K562 (cell line): ENCODE results near the gene MRPL27. TPM values are rescaled to one million over a fixed set of nuclear protein-coding genes. Genes with fewer than 3 reads are reported as not detected.
"Not testable (repeated sequence)": the region's sequence is repeated elsewhere in the genome, so short reads cannot be mapped to it uniquely, and the experiment has no call there.

Experiments used
- ATAC-seq: fragments of 200-7000 bp; cut with Tn5 transposase; 3 replicates; pipeline ENCODE4 v1.9.1; 2020; ENCODE audit warnings: moderate library complexity
- BruUV-seq: library from RNA; stranded (reverse); fragments of 400-500 nt; replicated peaks from 2 replicates; lab custom pipeline; 2021; lab: Mats Ljungman, UMichigan
- CTCF ChIA-PET: fragments of 300-600 bp; formaldehyde crosslinking; extraction: SDS; loops from one replicate; lab custom pipeline; 2021; ENCODE audit warnings: low intra/inter-chr PET ratio; lab: Yijun Ruan, JAX
- POLR2A ChIA-PET: fragments of 300-600, 350-650 bp; sonication (Branson Sonifier 250); formaldehyde crosslinking; extraction: SDS; loops from one replicate; lab custom pipeline; 2021; ENCODE audit warnings: antibody characterized with exemption, inconsistent platforms; lab: Yijun Ruan, JAX
- DNase-seq, 4 experiments: peaks; one replicate each; pipeline versions ENCODE4 v3.0.0 to v3.0.0-alpha.2; 2011 to 2018; ENCODE audit warnings: low spot score in 3 of 4, mixed read lengths in 3 of 4; ENCODE audit errors: extremely low read depth in 1 of 4
- FAIRE-seq: peaks from 2 replicates; lab custom pipeline; 2011; peaks lifted over from hg19 to GRCh38; lab: Jason Lieb, UNC
- H2AFZ ChIP-seq: 2 replicates; pipeline ENCODE4 v1.6.0; 2011; ENCODE audit warnings: low read depth, low read length, control low read depth, inconsistent platforms
- H3K27ac ChIP-seq: fragments of 200-600 bp; 3 replicates; pipeline ENCODE4 v1.8.0; 2011; ENCODE audit warnings: low read depth, mild to moderate bottlenecking, control low read depth, inconsistent platforms, low read length, moderate library complexity, mixed read lengths; ENCODE audit errors: extremely low read depth
- H3K27me3 ChIP-seq, 2 experiments: fragments of 300-600 bp in 1 of 2; 2 replicates in 1 of 2; 3 replicates in 1 of 2; pipeline versions ENCODE4 v1.6.0 to v1.8.0; 2011; ENCODE audit warnings: inconsistent platforms in 2 of 2, low read length in 2 of 2, mild to moderate bottlenecking in 1 of 2, mixed read lengths in 1 of 2, moderate library complexity in 1 of 2; ENCODE audit not compliant: control insufficient read depth in 2 of 2, insufficient read depth in 2 of 2
- H3K36me3 ChIP-seq: fragments of 300-600 bp; 3 replicates; pipeline ENCODE4 v1.8.0; 2011; ENCODE audit warnings: mild to moderate bottlenecking, low read length, inconsistent platforms; ENCODE audit not compliant: control insufficient read depth, insufficient read depth
- H3K4me1 ChIP-seq, 2 experiments: fragments of 200-600 bp in 1 of 2; replicated peaks in 1 of 2; 2 replicates in 1 of 2; 3 replicates in 1 of 2; pipeline versions ENCODE4 v1.5.1 to v1.8.0; 2011; ENCODE audit warnings: inconsistent platforms in 2 of 2, low read length in 2 of 2, mild to moderate bottlenecking in 1 of 2, mixed read lengths in 1 of 2, moderate library complexity in 1 of 2; ENCODE audit not compliant: control insufficient read depth in 2 of 2, insufficient read depth in 2 of 2
- H3K4me2 ChIP-seq: 2 replicates; pipeline ENCODE4 v1.6.1; 2011; ENCODE audit warnings: low read length, control low read depth, inconsistent platforms, mixed read lengths; ENCODE audit not compliant: insufficient read depth
- H3K4me3 ChIP-seq: fragments of 200-600 bp; sonication (generic), shearing (Covaris generic); 2 replicates; pipeline ENCODE4 v1.5.1; 2016; ENCODE audit warnings: control low read depth, inconsistent platforms
- H3K79me2 ChIP-seq: fragments of 200-600 bp; 3 replicates; pipeline ENCODE4 v1.8.0; 2011; ENCODE audit warnings: low read length, inconsistent platforms; ENCODE audit not compliant: control insufficient read depth, insufficient read depth
- H3K9ac ChIP-seq, 2 experiments: 2 replicates each; pipeline versions ENCODE4 v1.6.0 to v1.6.1; 2011; ENCODE audit warnings: low read depth in 2 of 2, low read length in 2 of 2, control low read depth in 1 of 2, inconsistent platforms in 1 of 2, mild to moderate bottlenecking in 1 of 2, mixed read lengths in 1 of 2; ENCODE audit not compliant: insufficient read depth in 1 of 2
- H3K9me1 ChIP-seq: one replicate; pipeline ENCODE4 v1.6.0; 2011; ENCODE audit warnings: inconsistent platforms, mild to moderate bottlenecking, low read length, moderate library complexity; ENCODE audit not compliant: control insufficient read depth, insufficient read depth
- H3K9me3 ChIP-seq: replicated peaks from 2 replicates; pipeline ENCODE4 v1.5.1; 2011; ENCODE audit warnings: low read depth, low read length, inconsistent platforms; ENCODE audit not compliant: control insufficient read depth, insufficient read depth
- H4K20me1 ChIP-seq: replicated peaks from 2 replicates; pipeline ENCODE4 v1.6.1; 2011; ENCODE audit warnings: low read length, inconsistent platforms, mixed read lengths; ENCODE audit not compliant: control insufficient read depth, insufficient read depth
- CEBPB ChIP-seq: fragments of 450-650 bp; IDR thresholded peaks from 2 replicates; pipeline ENCODE4 v1.6.1; 2016; ENCODE audit warnings: missing genetic modification characterization, missing compliant biosample characterization
- CEBPG ChIP-seq, 3 experiments: fragments of 200-800 bp in 1 of 3; sonication (Bioruptor generic) in 1 of 3; sonication (generic) in 1 of 3; formaldehyde crosslinking in 1 of 3; IDR thresholded peaks in 2 of 3; conservative IDR thresholded peaks in 1 of 3; 2 replicates each; pipeline versions ENCODE4 v1.6.1 to v1.8.0; 2016 to 2022; ENCODE audit warnings: missing compliant biosample characterization in 2 of 3, missing genetic modification characterization in 2 of 3, mild to moderate bottlenecking in 1 of 3, missing genetic modification reagents in 1 of 3
- ZBTB34 ChIP-seq: fragments of 250-450 bp; sonication (Bioruptor Pico); IDR thresholded peaks from 2 replicates; pipeline ENCODE4 v1.8.0; 2021; ENCODE audit warnings: mild to moderate bottlenecking, moderate library complexity
- ZNF589 ChIP-seq: fragments of 200-800 bp; sonication (Bioruptor generic); IDR thresholded peaks from 2 replicates; pipeline ENCODE4 v1.6.1; 2016; ENCODE audit warnings: low read depth, missing genetic modification characterization, missing compliant biosample characterization
- WGBS: fragments of 100-300 bp; shearing (Covaris generic); methylation state at CpG from one replicate; pipeline ENCODE4 v1.1.6; 2016; ENCODE audit warnings: low coverage, mixed read lengths; ENCODE audit not compliant: insufficient coverage; ENCODE audit errors: missing lambda C conversion rate; 5-methylcytosine and 5-hydroxymethylcytosine counted together
- in situ Hi-C: fragments of 300-500 bp; cut with MboI; formaldehyde crosslinking; loops from 4 replicates; pipeline ENCODE4 v1.15.0; 2018; ENCODE audit warnings: inconsistent platforms, mixed read lengths
- intact Hi-C: fragments of 100-400 bp; cut with micrococcal nuclease; formaldehyde crosslinking; loops from 2 replicates; pipeline ENCODE4 v1.14.2; 2022
- polyA plus RNA-seq, 8 experiments: library from polyadenylated mRNA; depleted of rRNA in 4 of 8; stranded (reverse) in 5 of 8; unstranded in 3 of 8; fragments of >200 nt; fragmentation: Nextera tagmentation in 2 of 8; fragmentation: Illumina TruSeq in 1 of 8; extraction: Ambion mirVana in 2 of 8; extraction: Trizol in 1 of 8; gene quantifications; 2 replicates each; pipeline versions ENCODE4 v1.2.1 to v1.2.3, GENCODE V29; 2011 to 2014; ENCODE audit warnings: inconsistent platforms in 1 of 8, missing spikeins in 1 of 8
- total RNA-seq, 7 experiments: library from RNA; depleted of rRNA in 6 of 7; stranded (reverse); fragments of >200 nt in 6 of 7; fragmentation: Illumina TruSeq in 2 of 7; extraction: Trizol in 2 of 7; gene quantifications; 2 replicates each; pipeline versions ENCODE4 v1.2.1 to v1.2.3, GENCODE V29; 2011 to 2021; ENCODE audit warnings: low replicate concordance in 1 of 7

MRPL27 gene
- total and polyA plus RNA-seq, 9 of the 15 experiments (the other 6 are each of a cell fraction or from before 2014, with no cell fraction given), result 96.3 to 401 (median 142) TPM

- 91% methylated on average over 6 of the region's 6 CpGs for WGBS
- no peak for TF ChIP-seq CEBPG (CRISPR knock-in tag; IDR thresholded peaks at IDR 0.05)
- TF ChIP-seq CEBPG (tag; conservative IDR thresholded peaks at IDR 0.05 in 1 of 2, IDR thresholded peaks at IDR 0.05 in 1 of 2), result peak in 1 of 2 experiments; percentile 30; a peak in 1 of 4 replicates
- peak; percentile 82 for TF ChIP-seq CEBPB (tag)
- 0 out of 2 replicates have a peak, but pooled peaks have one; percentile 20 for TF ChIP-seq ZNF589
- no peak for TF ChIP-seq ZBTB34 (CRISPR knock-in tag)
- Histone ChIP-seq H3K4me2 (no peak overlapping the region; the same call in 1 of the 2 replicates), H3K79me2 (no peaks in the 10 kb centered on the region), H3K4me3 (no peak overlapping the region), H3K9me1 (no peaks in the 10 kb centered on the region), H3K4me1 (peaks cover 20% of the 10 kb centered on the region in 2 experiments), H3K27me3 (no peaks in the 10 kb centered on the region), H2AFZ (peak overlapping the region; percentile 86), H3K27ac (no peak overlapping the region; the same call in 2 of the 3 replicates), H4K20me1 (no peaks in the 10 kb centered on the region), H3K9ac (no peak overlapping the region), H3K36me3 (no peaks in the 10 kb centered on the region), H3K9me3 (no peaks in the 10 kb centered on the region)
- ATAC-seq (no peak), FAIRE-seq (no peak), DNase-seq (no peak)
- ChIA-PET POLR2A (interaction anchor here (0.6 to 1.8 kb wide), 3 partner anchors 9 to 24 kb away, joined by 3 to 5 read pairs (median 4); partner anchors contain the start of gene LRRC59), CTCF (no interaction called here)
- intact Hi-C loops, result no loop called here
- in situ Hi-C loops, result no loop called here
- no TSS peak for BruUV-seq
Observed at GRCh38 chr17:50420419-50421112, 47.6 kb upstream of the MRPL27 start.

GRCh38 chr17:50419577-50419976 lies 46.6 kb upstream of the MRPL27 start:
- H3K4me3 ChIP-seq, H3K27ac ChIP-seq, in situ Hi-C loops, H3K9me3 ChIP-seq, H2AFZ ChIP-seq, DNase-seq, H4K20me1 ChIP-seq, H3K79me2 ChIP-seq, H3K4me2 ChIP-seq, H3K9ac ChIP-seq, CTCF ChIA-PET, FAIRE-seq, H3K27me3 ChIP-seq, intact Hi-C loops, ATAC-seq, H3K36me3 ChIP-seq, H3K9me1 ChIP-seq, BruUV-seq: not testable (repeated sequence)
- H3K4me1 ChIP-seq, result peaks cover 11% of the 10 kb centered on the region in 2 experiments
- WGBS, result 89% methylated on average over 10 of the region's 10 CpGs
- POLR2A ChIA-PET, result interaction anchor here (1.8 kb wide), 1 partner anchor 23 kb away, joined by 5 read pairs; the partner anchor contains the start of gene LRRC59
